Measurements from ENCODE around the gene SLF1. TPM values are rescaled to one million over a fixed set of nuclear protein-coding genes. Genes with fewer than 3 reads are reported as not detected.

The SLF1 gene
- polyA plus RNA-seq, 3 donors: 1.1 to 2.7 (median 2.0) TPM

GRCh38 chr5:94660506-94660905 lies 42.0 kb downstream of the SLF1 start:
- Mint-ChIP-seq H3K36me3 (peaks cover 48 to 69% of the 10 kb centered on the region in 2 donors), H3K27ac (no peak overlapping the region), H3K9me3 (peaks cover 17 to 37% (median 26%) of the 10 kb centered on the region in 7 donors), H3K4me1 (no peaks in the 10 kb centered on the region), H3K27me3 (ENCODE audit: low read depth in 3 of 3) (peaks cover 0 to 1% (median 0%) of the 10 kb centered on the region in 3 donors), H3K4me3 (no peak overlapping the region)
- WGBS (ENCODE audit: insufficient coverage): 88% methylated on average over 8 of the region's 8 CpGs
- intact Hi-C loops (cut with micrococcal nuclease): no loop called here
- Histone ChIP-seq H3K27ac (ENCODE audit: low read depth in 1 of 2, low read length in 2 of 2) (no peak overlapping the region), H3K36me3 (replicated peaks in 1 of 2; ENCODE audit: control insufficient read depth in 1 of 2, insufficient read depth in 2 of 2, low read length in 2 of 2) (peaks cover 28 to 72% of the 10 kb centered on the region in 2 donors), H3K9ac (ENCODE audit: insufficient read depth, low read length, poor library complexity, severe bottlenecking) (no peak overlapping the region), H3K4me1 (ENCODE audit: control insufficient read depth in 1 of 2, insufficient read depth in 2 of 2, low read length in 2 of 2) (no peaks in the 10 kb centered on the region), H2AFZ (ENCODE audit: insufficient read depth, low read depth, low read length, poor library complexity, severe bottlenecking) (no peak overlapping the region), H3K4me2 (replicated peaks; ENCODE audit: extremely low read depth, low read length, poor library complexity, severe bottlenecking) (no peak overlapping the region), H3K4me3 (replicated peaks in 1 of 3; ENCODE audit: low read depth in 2 of 3, low read length in 3 of 3) (no peak overlapping the region), H3K79me2 (ENCODE audit: insufficient read depth, low read length) (no peaks in the 10 kb centered on the region), H3K27me3 (ENCODE audit: control insufficient read depth in 2 of 2, insufficient read depth in 2 of 2, low read length in 2 of 2) (no peaks in the 10 kb centered on the region), H3K9me3 (replicated peaks in 1 of 2; ENCODE audit: control insufficient read depth in 1 of 2, insufficient read depth in 1 of 2, low read length in 2 of 2) (peaks cover 5 to 25% of the 10 kb centered on the region in 2 donors), H4K20me1 (ENCODE audit: insufficient read depth, low read length) (no peaks in the 10 kb centered on the region)
- DNase-seq: no peak
- TF ChIP-seq, protein P1, sequence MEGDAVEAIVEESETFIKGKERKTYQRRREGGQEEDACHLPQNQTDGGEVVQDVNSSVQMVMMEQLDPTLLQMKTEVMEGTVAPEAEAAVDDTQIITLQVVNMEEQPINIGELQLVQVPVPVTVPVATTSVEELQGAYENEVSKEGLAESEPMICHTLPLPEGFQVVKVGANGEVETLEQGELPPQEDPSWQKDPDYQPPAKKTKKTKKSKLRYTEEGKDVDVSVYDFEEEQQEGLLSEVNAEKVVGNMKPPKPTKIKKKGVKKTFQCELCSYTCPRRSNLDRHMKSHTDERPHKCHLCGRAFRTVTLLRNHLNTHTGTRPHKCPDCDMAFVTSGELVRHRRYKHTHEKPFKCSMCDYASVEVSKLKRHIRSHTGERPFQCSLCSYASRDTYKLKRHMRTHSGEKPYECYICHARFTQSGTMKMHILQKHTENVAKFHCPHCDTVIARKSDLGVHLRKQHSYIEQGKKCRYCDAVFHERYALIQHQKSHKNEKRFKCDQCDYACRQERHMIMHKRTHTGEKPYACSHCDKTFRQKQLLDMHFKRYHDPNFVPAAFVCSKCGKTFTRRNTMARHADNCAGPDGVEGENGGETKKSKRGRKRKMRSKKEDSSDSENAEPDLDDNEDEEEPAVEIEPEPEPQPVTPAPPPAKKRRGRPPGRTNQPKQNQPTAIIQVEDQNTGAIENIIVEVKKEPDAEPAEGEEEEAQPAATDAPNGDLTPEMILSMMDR (IDR thresholded peaks at IDR 0.05): no peak

DNA sequence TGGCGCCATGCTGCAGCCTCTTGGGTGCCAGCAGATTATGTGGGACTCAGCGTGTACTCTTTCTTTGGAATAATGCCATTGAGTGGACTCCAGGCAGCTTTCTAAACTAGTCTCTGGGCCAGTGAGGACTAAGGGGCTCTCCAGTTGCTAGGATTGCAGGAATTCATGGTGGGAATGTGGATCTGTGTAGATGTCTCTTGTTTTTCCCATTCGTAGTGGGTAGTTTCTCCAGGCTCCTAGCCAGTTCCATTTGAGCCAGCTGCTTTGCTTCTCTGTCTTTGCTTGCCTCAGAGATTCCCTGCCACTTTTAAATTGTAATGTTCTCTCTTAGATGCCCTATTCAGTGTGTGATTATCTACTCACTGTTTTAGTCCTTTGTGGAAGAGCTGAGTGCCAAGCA lies 42.6 kb downstream of the SLF1 start:
- WGBS (ENCODE audit: insufficient coverage): 100% methylated on average over 3 of the region's 3 CpGs
- Mint-ChIP-seq H3K9me3 (peaks cover 14 to 32% (median 24%) of the 10 kb centered on the region in 7 donors), H3K4me3 (no peak overlapping the region)

More for the DNA sequence above, 42.6 kb downstream of the SLF1 start:
- peaks cover 0 to 1% (median 0%) of the 10 kb centered on the region in 3 donors for H3K27me3 Mint-ChIP-seq (ENCODE audit: low read depth in 3 of 3)
- H3K27me3 ChIP-seq (ENCODE audit: control insufficient read depth in 2 of 2, insufficient read depth in 2 of 2, low read length in 2 of 2): no peaks in the 10 kb centered on the region
- no peaks in the 10 kb centered on the region for H4K20me1 ChIP-seq (ENCODE audit: insufficient read depth, low read length)
- H3K27ac Mint-ChIP-seq: peak overlapping the region in 3 of 7 donors; percentile 20 to 63 (median 43)
- peaks cover 44 to 67% of the 10 kb centered on the region in 2 donors for H3K36me3 Mint-ChIP-seq
- H3K9me3 ChIP-seq (replicated peaks in 1 of 2; ENCODE audit: control insufficient read depth in 1 of 2, insufficient read depth in 1 of 2, low read length in 2 of 2): peaks cover 5 to 20% of the 10 kb centered on the region in 2 donors
- no peaks in the 10 kb centered on the region for H3K79me2 ChIP-seq (ENCODE audit: insufficient read depth, low read length)
- H3K4me2 ChIP-seq (replicated peaks; ENCODE audit: extremely low read depth, low read length, poor library complexity, severe bottlenecking): no peak overlapping the region
- H3K9ac ChIP-seq (ENCODE audit: insufficient read depth, low read length, poor library complexity, severe bottlenecking): no peak overlapping the region
- no peak overlapping the region for H3K27ac ChIP-seq (ENCODE audit: low read depth in 1 of 2, low read length in 2 of 2)
- no peak overlapping the region for H2AFZ ChIP-seq (ENCODE audit: insufficient read depth, low read depth, low read length, poor library complexity, severe bottlenecking)
- intact Hi-C loops (cut with micrococcal nuclease): no loop called here
- no peak for DNase-seq
- H3K4me3 ChIP-seq (replicated peaks in 1 of 3; ENCODE audit: low read depth in 2 of 3, low read length in 3 of 3): no peak overlapping the region
- TF ChIP-seq, protein P1 (IDR thresholded peaks at IDR 0.05): no peak
- no peaks in the 10 kb centered on the region for H3K4me1 ChIP-seq (ENCODE audit: control insufficient read depth in 1 of 2, insufficient read depth in 2 of 2, low read length in 2 of 2)
- no peaks in the 10 kb centered on the region for H3K4me1 Mint-ChIP-seq
- H3K36me3 ChIP-seq (replicated peaks in 1 of 2; ENCODE audit: control insufficient read depth in 1 of 2, insufficient read depth in 2 of 2, low read length in 2 of 2): peaks cover 31 to 72% of the 10 kb centered on the region in 2 donors
